BE2C (cell line): Measurements from ENCODE around the gene PHF21A. TPM values are rescaled to one million over a fixed set of nuclear protein-coding genes. Genes with fewer than 3 reads are reported as not detected.

Experiments
- DNase-seq: peaks from one replicate; pipeline ENCODE4 v3.0.0-alpha.2; 2020
- H3K27me3 ChIP-seq: fragments of 250-450 bp; sonication (Bioruptor Pico); 2 replicates; pipeline ENCODE4 v1.5.1; 2020; ENCODE audit warnings: mild to moderate bottlenecking
- H3K36me3 ChIP-seq: fragments of 250-450 bp; sonication (Bioruptor Pico); 2 replicates; pipeline ENCODE4 v1.5.1; 2020; ENCODE audit warnings: mild to moderate bottlenecking
- H3K4me1 ChIP-seq: fragments of 250-450 bp; sonication (Bioruptor Pico); 2 replicates; pipeline ENCODE4 v1.5.1; 2020
- H3K4me3 ChIP-seq: 2 replicates; pipeline ENCODE4 v1.5.1; 2011; ENCODE audit warnings: low read depth, low read length
- H3K9me3 ChIP-seq: fragments of 250-450 bp; sonication (Bioruptor Pico); 2 replicates; pipeline ENCODE4 v1.5.1; 2020
- polyA plus RNA-seq: library from polyadenylated mRNA; unstranded; fragments of >200 nt; gene quantifications from one replicate; pipeline ENCODE4 v1.2.1, GENCODE V29; 2012; ENCODE audit warnings: low read depth, missing spikeins; ENCODE audit not compliant: insufficient read length, insufficient read depth
- TF ChIP-seq, protein P1 (sequence below): IDR thresholded peaks from 2 replicates; pipeline ENCODE4 v1.5.1; 2012; ENCODE audit warnings: mild to moderate bottlenecking, low read depth, low read length

PHF21A gene
- polyA plus RNA-seq = 19.6 TPM

DNA sequence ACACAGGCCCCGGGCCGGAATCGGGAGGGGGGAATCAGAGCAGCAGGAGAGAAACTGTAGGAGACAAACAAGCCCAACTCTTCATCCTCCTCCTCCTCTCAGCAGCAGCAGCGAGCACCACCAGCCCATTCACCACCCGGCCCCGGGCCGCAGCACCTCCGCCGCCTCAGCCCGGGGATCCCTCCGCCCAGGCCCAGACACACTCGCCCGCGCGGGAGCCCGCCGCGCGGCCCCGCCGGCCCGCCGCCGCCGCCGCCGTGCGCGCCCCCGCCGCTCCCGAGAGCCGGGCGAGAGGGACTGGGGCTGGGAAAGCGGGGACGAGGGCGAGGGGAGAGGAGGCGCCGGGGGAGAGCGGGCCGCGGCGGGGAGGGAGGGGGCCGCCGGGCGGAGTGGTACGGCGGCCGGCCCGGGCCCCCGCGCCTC is at the start of gene PHF21A:
Gene PHF21A, minus strand, starts transcription at position 154 of the 423 bp plus-strand sequence. CDS start 37,235 bp downstream, outside the sequence.
- Histone ChIP-seq H3K4me1 (no peaks in the 10 kb centered on the region), H3K36me3 (no peaks in the 10 kb centered on the region), H3K4me3 (peak within 1 kb of the TSS; percentile 73), H3K27me3 (no peaks in the 10 kb centered on the region), H3K9me3 (no peaks in the 10 kb centered on the region)
- DNase-seq = peak; percentile 83
- TF ChIP-seq, protein P1, sequence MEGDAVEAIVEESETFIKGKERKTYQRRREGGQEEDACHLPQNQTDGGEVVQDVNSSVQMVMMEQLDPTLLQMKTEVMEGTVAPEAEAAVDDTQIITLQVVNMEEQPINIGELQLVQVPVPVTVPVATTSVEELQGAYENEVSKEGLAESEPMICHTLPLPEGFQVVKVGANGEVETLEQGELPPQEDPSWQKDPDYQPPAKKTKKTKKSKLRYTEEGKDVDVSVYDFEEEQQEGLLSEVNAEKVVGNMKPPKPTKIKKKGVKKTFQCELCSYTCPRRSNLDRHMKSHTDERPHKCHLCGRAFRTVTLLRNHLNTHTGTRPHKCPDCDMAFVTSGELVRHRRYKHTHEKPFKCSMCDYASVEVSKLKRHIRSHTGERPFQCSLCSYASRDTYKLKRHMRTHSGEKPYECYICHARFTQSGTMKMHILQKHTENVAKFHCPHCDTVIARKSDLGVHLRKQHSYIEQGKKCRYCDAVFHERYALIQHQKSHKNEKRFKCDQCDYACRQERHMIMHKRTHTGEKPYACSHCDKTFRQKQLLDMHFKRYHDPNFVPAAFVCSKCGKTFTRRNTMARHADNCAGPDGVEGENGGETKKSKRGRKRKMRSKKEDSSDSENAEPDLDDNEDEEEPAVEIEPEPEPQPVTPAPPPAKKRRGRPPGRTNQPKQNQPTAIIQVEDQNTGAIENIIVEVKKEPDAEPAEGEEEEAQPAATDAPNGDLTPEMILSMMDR = no peak

DNA sequence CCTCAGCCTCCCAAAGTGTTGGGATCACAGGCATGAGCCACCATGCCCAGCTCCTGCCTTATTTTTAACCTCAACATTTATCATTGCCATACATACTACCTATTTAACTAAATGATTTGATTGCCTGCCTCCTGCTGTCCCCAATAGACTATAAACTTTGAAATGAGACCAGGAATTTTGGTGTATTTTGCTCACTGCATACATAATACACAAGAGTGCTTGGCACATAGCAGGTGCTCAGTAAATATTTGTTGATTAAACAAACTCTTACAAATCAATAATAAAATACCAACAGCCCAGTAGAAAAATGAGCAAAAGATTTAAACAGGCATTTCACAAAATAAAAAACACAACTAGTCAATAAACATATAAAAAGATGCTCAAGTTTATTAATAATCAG is 49.5 kb upstream of the PHF21A start:
- no peak for DNase-seq
- no peak overlapping the region for H3K4me3 ChIP-seq

DNA sequence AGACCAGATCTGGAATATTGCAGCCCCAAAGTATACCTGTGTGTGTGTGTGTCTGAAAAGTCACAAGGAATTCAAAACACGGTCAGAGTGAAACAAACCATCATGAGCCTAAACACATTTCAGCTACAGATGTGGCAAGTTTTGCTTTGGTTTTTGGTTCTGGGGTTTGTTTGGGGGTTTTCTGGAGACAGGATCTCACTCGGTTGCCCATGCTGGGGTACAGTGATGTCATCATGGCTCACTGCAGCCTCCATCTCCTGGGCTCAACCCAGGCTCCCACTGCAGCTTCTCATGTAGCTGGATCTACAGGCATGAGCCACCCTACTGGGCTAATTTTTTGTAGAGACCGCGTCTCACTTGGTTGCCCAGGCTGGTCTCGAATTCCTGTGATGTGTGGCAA is 41.4 kb upstream of the PHF21A start:
- DNase-seq = no peak
- Histone ChIP-seq H3K36me3 (no peaks in the 10 kb centered on the region), H3K4me3 (no peak overlapping the region), H3K4me1 (no peaks in the 10 kb centered on the region), H3K9me3 (no peaks in the 10 kb centered on the region), H3K27me3 (no peaks in the 10 kb centered on the region)
- TF ChIP-seq, protein P1 = no peak

More for the DNA sequence above, 49.5 kb upstream of the PHF21A start:
- no peaks in the 10 kb centered on the region for H3K4me1 ChIP-seq
- H3K9me3 ChIP-seq = no peaks in the 10 kb centered on the region
- H3K36me3 ChIP-seq = no peaks in the 10 kb centered on the region
- no peaks in the 10 kb centered on the region for H3K27me3 ChIP-seq
- TF ChIP-seq, protein P1 = no peak

GRCh38 chr11:46161201-46161600 is 39.9 kb upstream of the PHF21A start:
- Histone ChIP-seq H3K4me3 (no peak overlapping the region), H3K9me3 (no peaks in the 10 kb centered on the region), H3K36me3 (no peaks in the 10 kb centered on the region), H3K27me3 (no peaks in the 10 kb centered on the region), H3K4me1 (no peaks in the 10 kb centered on the region)
- DNase-seq = no peak
- TF ChIP-seq, protein P1 = no peak

GRCh38 chr11:46160100-46160499 is 38.8 kb upstream of the PHF21A start:
- TF ChIP-seq, protein P1 = no peak
- H3K9me3 ChIP-seq = no peaks in the 10 kb centered on the region
- no peaks in the 10 kb centered on the region for H3K36me3 ChIP-seq
- no peak for DNase-seq
- H3K27me3 ChIP-seq = no peaks in the 10 kb centered on the region
- no peaks in the 10 kb centered on the region for H3K4me1 ChIP-seq
- H3K4me3 ChIP-seq = no peak overlapping the region

GRCh38 chr11:46159680-46160079 is 38.4 kb upstream of the PHF21A start:
- DNase-seq = no peak
- no peak overlapping the region for H3K4me3 ChIP-seq
- H3K4me1 ChIP-seq = no peaks in the 10 kb centered on the region
- H3K36me3 ChIP-seq = no peaks in the 10 kb centered on the region
- H3K9me3 ChIP-seq = no peaks in the 10 kb centered on the region
- H3K27me3 ChIP-seq = no peaks in the 10 kb centered on the region
- TF ChIP-seq, protein P1 = no peak
